Activated naive CD8-positive, alpha-beta T cell (primary cell): Measurements from ENCODE around the gene GLCE.
A peak's percentile ranks its signal among the peaks of the same experiment; 100 is the strongest.

Experiments
- H3K27ac Mint-ChIP-seq: one replicate; pipeline ENCODE4 v1.8.0; 2021; ENCODE audit warnings: mixed read lengths
- H3K27me3 Mint-ChIP-seq: one replicate; pipeline ENCODE4 v1.8.0; 2021; ENCODE audit warnings: mixed read lengths
- H3K36me3 Mint-ChIP-seq: one replicate; pipeline ENCODE4 v1.8.0; 2021; ENCODE audit warnings: mixed read lengths
- H3K4me1 Mint-ChIP-seq: one replicate; pipeline ENCODE4 v1.8.0; 2021; ENCODE audit warnings: low read depth, mixed read lengths
- H3K4me3 Mint-ChIP-seq: one replicate; pipeline ENCODE4 v1.8.0; 2021; ENCODE audit warnings: mild to moderate bottlenecking, mixed read lengths
- H3K9me3 Mint-ChIP-seq: one replicate; pipeline ENCODE4 v1.8.0; 2021; ENCODE audit warnings: low read depth, mixed read lengths

Gene GLCE

GRCh38 chr15:69160141-69160993 is at the start of gene GLCE:
Gene GLCE (plus strand): TSS chr15:69160635. CDS start chr15:69255807, 95,172 bp downstream.
- no peaks in the 10 kb centered on the region for H3K9me3 Mint-ChIP-seq
- H3K4me1 Mint-ChIP-seq, result peaks cover 14% of the 10 kb centered on the region
- H3K36me3 Mint-ChIP-seq, result no peaks in the 10 kb centered on the region
- H3K27ac Mint-ChIP-seq, result peak within 1 kb of the TSS; percentile 84
- H3K27me3 Mint-ChIP-seq, result peaks cover 1% of the 10 kb centered on the region
- H3K4me3 Mint-ChIP-seq, result peak within 1 kb of the TSS; percentile 97

- H3K36me3 Mint-ChIP-seq, result no peaks in the 10 kb centered on the region
- peaks cover 2% of the 10 kb centered on the region for H3K27me3 Mint-ChIP-seq
- H3K27ac Mint-ChIP-seq, result no peak overlapping the region
- H3K4me1 Mint-ChIP-seq, result peaks cover 23% of the 10 kb centered on the region
- H3K4me3 Mint-ChIP-seq, result peak overlapping the region; percentile 25
- no peaks in the 10 kb centered on the region for H3K9me3 Mint-ChIP-seq
Measured at GRCh38 chr15:69114331-69114928, 46.0 kb upstream of the GLCE start.

DNA sequence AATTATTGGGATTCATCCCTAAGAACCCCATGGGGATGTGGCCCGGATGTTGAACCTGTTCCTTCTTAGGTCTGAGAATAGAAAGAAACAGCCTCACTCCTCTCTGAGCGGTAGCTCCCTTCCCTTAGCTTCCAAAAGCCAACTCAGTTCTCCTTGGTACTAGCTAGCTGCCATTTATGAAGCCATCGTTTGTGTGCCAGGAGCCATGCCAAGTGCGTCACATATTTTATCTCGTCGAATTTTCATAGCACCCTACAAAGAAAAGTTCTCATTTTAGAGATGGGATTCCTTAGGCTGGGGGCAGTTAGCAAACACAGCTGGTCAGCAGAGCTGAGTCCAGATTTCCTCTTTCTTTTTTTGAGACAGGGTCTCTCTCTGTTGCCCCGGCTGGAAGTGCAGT is 45.4 kb upstream of the GLCE start:
- H3K4me1 Mint-ChIP-seq, result peaks cover 23% of the 10 kb centered on the region
- H3K9me3 Mint-ChIP-seq, result no peaks in the 10 kb centered on the region
- H3K4me3 Mint-ChIP-seq, result no peak overlapping the region
- peaks cover 2% of the 10 kb centered on the region for H3K27me3 Mint-ChIP-seq
- H3K27ac Mint-ChIP-seq, result no peak overlapping the region
- H3K36me3 Mint-ChIP-seq, result no peaks in the 10 kb centered on the region

- no peaks in the 10 kb centered on the region for H3K36me3 Mint-ChIP-seq
- H3K27ac Mint-ChIP-seq, result no peak overlapping the region
- H3K27me3 Mint-ChIP-seq, result peaks cover 2% of the 10 kb centered on the region
- H3K4me1 Mint-ChIP-seq, result peaks cover 23% of the 10 kb centered on the region
- no peak overlapping the region for H3K4me3 Mint-ChIP-seq
- no peaks in the 10 kb centered on the region for H3K9me3 Mint-ChIP-seq
Measured at GRCh38 chr15:69116391-69116790, 44.0 kb upstream of the GLCE start.

GRCh38 chr15:69117431-69117871 is 43.0 kb upstream of the GLCE start:
- Mint-ChIP-seq H3K4me3 (no peak overlapping the region), H3K36me3 (no peaks in the 10 kb centered on the region), H3K27ac (no peak overlapping the region), H3K4me1 (peaks cover 23% of the 10 kb centered on the region), H3K27me3 (peaks cover 2% of the 10 kb centered on the region), H3K9me3 (no peaks in the 10 kb centered on the region)

GRCh38 chr15:69118089-69118488 is 42.3 kb upstream of the GLCE start:
- no peak overlapping the region for H3K27ac Mint-ChIP-seq
- H3K9me3 Mint-ChIP-seq, result no peaks in the 10 kb centered on the region
- no peak overlapping the region for H3K4me3 Mint-ChIP-seq
- peaks cover 2% of the 10 kb centered on the region for H3K27me3 Mint-ChIP-seq
- H3K36me3 Mint-ChIP-seq, result no peaks in the 10 kb centered on the region
- H3K4me1 Mint-ChIP-seq, result peaks cover 22% of the 10 kb centered on the region

- Mint-ChIP-seq H3K9me3 (no peaks in the 10 kb centered on the region), H3K36me3 (no peaks in the 10 kb centered on the region), H3K27ac (no peak overlapping the region), H3K4me1 (peaks cover 13% of the 10 kb centered on the region), H3K4me3 (no peak overlapping the region), H3K27me3 (peaks cover 2% of the 10 kb centered on the region)
Measured at GRCh38 chr15:69119001-69119400, 41.4 kb upstream of the GLCE start.

DNA sequence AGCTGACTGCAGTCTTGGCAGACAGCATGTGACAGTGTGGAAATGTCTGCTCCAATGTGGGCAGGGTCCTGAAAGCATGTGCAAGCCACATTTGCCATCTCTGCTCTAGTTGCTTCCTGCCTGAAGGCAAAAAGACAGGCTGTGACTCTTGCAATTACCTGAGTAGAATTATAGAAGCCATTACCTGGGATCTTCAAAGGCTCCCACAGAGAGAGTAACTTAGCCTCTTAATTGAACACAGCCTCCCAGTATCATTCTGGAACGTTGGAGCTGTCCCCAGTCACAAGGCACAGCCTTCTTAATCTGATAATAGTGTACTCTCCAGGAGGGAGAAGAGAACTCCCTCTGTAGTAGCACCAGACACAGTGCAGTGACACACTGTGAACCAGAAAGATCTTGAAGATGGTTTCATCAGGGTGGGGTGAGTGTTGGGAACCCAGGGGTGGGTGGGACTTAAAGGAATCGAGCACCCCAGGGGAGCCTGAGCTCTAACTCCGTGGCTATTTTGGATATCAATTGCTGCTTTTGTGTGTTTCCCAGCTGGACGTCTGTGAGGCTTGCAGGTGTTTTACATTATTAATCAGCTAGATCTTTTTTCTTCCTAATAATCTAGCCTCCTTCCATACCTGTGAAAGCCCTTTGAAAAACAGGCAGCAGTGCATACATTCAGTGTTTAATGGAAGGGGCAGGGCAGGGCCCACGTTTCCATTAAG is 40.6 kb upstream of the GLCE start:
- peaks cover 2% of the 10 kb centered on the region for H3K27me3 Mint-ChIP-seq
- no peaks in the 10 kb centered on the region for H3K9me3 Mint-ChIP-seq
- peaks cover 5% of the 10 kb centered on the region for H3K4me1 Mint-ChIP-seq
- H3K4me3 Mint-ChIP-seq, result no peak overlapping the region
- H3K27ac Mint-ChIP-seq, result no peak overlapping the region
- no peaks in the 10 kb centered on the region for H3K36me3 Mint-ChIP-seq

- Mint-ChIP-seq H3K9me3 (no peaks in the 10 kb centered on the region), H3K36me3 (no peaks in the 10 kb centered on the region), H3K27me3 (peaks cover 2% of the 10 kb centered on the region), H3K27ac (no peak overlapping the region), H3K4me3 (no peak overlapping the region), H3K4me1 (peaks cover under 1% of the 10 kb centered on the region)
Measured at GRCh38 chr15:69120732-69121131, 39.7 kb upstream of the GLCE start.

DNA sequence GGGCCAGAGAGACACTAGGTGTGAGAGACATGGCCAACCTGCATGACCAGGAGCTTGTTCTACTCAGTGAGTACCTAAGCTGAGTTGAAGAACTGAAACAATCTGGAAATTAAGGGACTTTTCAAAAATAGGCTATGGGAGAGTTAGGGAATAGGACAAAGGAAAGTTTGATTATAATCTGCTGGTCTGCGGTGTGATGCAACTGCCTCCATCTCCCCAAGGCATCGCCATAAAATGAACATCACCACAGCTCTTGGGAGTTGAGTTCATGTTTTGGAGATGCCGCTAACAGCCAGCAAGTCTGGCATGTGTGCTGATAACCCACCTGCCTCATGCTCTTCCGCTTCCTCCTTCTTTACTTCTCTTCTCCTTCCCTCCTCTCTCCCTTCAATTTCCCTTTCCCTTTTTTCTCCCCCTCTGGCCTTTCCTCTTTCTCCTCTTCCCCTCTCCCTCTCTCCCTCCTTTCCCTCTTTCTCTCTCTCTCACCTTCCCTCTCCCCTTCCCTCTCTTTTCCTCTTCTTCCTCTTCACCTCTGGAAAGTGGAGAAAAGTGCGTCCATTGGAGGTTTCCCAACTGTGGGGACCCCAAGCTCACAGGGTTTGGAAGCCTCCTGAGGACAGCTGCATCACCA is 39.1 kb upstream of the GLCE start:
- Mint-ChIP-seq H3K27ac (no peak overlapping the region), H3K36me3 (no peaks in the 10 kb centered on the region), H3K9me3 (no peaks in the 10 kb centered on the region), H3K4me3 (no peak overlapping the region), H3K27me3 (peaks cover 2% of the 10 kb centered on the region), H3K4me1 (peaks cover 3% of the 10 kb centered on the region)

GRCh38 chr15:69125236-69125635 is 35.2 kb upstream of the GLCE start:
- no peaks in the 10 kb centered on the region for H3K9me3 Mint-ChIP-seq
- H3K4me1 Mint-ChIP-seq, result peaks cover 3% of the 10 kb centered on the region
- H3K27me3 Mint-ChIP-seq, result no peaks in the 10 kb centered on the region
- no peaks in the 10 kb centered on the region for H3K36me3 Mint-ChIP-seq
- H3K27ac Mint-ChIP-seq, result no peak overlapping the region
- no peak overlapping the region for H3K4me3 Mint-ChIP-seq

DNA sequence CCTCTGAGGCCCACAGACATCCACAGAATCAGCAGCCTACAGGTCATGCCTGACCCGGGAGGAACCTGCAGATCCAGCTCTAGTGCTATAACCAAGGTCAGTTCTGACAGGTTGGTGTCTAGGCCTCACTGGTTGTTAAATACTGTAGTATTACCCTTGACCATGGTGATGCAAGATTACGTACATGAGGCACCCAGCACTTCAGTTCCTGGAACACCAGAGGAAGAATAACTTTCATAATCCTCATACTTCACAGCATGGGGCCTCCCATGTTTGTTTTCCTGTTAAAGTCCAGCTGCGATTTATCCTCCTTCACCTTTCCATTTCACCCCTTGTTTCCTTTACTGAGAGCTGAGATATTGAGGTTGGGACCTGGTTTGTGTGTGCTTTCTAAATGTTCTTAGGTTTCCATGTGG is 34.4 kb upstream of the GLCE start:
- Mint-ChIP-seq H3K36me3 (no peaks in the 10 kb centered on the region), H3K4me3 (no peak overlapping the region), H3K27me3 (no peaks in the 10 kb centered on the region), H3K4me1 (peaks cover 3% of the 10 kb centered on the region), H3K9me3 (no peaks in the 10 kb centered on the region), H3K27ac (no peak overlapping the region)

DNA sequence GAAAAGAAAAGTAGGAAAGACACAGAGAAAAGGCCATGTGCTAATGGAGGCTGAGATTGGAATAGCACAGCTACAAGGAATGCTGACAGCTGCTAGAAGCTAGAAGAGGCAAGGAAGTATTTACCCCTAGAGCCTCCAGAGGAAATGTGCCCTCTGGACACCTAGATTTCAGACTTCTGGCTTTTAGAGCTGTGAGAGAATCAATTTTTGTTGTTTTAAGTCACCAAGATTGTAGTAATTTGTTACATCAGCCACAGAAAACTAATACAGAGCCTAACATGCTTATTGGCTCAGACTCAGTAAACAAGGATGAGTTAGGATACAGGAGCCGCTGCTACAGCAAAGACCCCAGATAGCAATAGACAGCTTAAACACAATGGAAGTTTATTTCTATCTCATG is 33.1 kb upstream of the GLCE start:
- Mint-ChIP-seq H3K27ac (no peak overlapping the region), H3K9me3 (no peaks in the 10 kb centered on the region), H3K27me3 (no peaks in the 10 kb centered on the region), H3K4me1 (peaks cover 3% of the 10 kb centered on the region), H3K36me3 (no peaks in the 10 kb centered on the region), H3K4me3 (no peak overlapping the region)

DNA sequence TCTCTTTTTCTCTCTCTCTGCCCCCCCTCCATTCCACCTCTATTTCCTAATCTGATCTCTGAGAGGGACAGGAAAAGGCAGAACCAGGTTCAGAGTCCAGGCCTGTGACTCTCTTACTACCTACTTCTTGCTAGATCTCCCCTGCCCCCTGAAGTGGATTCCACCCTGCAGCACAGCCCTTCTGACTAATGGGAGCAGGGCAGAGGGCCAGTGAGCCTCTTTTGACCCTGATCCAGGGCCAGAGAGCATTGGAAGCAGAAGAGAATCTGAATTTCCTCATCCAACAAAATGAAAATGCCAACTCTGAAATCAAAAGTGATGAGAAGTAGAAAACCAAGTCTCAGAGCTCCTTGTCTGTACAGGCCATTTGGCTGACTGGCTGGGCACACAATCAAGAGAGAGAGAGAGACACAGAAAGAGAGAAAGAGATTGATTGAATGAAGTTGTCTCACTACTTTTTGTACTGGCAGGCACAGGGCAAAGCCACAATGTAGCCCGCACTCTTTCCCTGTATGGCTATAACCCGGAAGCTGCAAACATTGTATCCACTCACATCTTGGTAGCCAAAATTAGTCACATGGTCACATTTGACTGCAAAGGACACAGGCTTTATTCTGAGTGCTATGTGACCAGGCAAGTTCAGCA is 31.6 kb upstream of the GLCE start:
- H3K4me1 Mint-ChIP-seq, result peaks cover 3% of the 10 kb centered on the region

More for the DNA sequence above, 31.6 kb upstream of the GLCE start:
- Mint-ChIP-seq H3K36me3 (no peaks in the 10 kb centered on the region), H3K27ac (no peak overlapping the region), H3K27me3 (no peaks in the 10 kb centered on the region), H3K9me3 (no peaks in the 10 kb centered on the region), H3K4me3 (no peak overlapping the region)
